ENCODE results near the gene COQ8B.
A peak's percentile ranks its signal among the peaks of the same experiment; 100 is the strongest.

COQ8B gene

DNA sequence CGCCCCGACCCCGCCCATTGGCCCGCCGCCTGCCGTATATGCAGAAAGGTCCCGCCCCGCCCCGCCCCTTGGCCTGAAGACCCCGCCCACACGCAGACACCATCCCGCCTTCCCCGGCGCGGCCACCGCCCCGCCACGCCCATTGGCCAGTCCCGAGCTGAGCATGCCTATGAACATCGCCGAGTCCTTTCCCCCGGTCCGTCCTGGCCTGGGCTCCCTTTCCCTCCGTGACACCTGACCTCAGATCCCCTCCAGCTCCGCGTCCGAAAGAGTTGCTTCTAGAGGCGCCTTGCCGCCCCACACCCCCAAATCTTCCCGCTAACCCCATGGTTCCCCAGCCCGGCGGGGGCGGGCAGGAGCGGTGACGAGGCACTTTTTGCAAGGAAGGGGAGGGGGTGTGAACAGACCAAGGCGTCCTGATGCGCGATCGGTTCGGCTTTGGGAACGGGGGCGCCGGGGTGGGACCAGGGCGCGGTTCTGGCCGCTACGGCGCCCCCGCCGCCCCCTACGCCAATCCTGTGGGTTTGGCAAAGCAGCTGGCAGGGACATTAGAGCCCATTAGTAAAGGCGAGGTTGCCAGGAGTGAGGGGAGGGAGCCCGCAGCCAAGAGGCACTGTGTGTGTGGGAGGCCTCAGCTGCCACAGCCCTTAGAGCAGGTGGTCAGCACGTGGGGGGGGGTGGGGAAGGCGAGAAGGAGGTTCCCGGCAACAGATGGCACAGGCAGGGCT lies 25.8 kb downstream of the COQ8B start:
- no peaks in the 10 kb centered on the region for H3K9me3 Mint-ChIP-seq
- TF ChIP-seq, protein P1, sequence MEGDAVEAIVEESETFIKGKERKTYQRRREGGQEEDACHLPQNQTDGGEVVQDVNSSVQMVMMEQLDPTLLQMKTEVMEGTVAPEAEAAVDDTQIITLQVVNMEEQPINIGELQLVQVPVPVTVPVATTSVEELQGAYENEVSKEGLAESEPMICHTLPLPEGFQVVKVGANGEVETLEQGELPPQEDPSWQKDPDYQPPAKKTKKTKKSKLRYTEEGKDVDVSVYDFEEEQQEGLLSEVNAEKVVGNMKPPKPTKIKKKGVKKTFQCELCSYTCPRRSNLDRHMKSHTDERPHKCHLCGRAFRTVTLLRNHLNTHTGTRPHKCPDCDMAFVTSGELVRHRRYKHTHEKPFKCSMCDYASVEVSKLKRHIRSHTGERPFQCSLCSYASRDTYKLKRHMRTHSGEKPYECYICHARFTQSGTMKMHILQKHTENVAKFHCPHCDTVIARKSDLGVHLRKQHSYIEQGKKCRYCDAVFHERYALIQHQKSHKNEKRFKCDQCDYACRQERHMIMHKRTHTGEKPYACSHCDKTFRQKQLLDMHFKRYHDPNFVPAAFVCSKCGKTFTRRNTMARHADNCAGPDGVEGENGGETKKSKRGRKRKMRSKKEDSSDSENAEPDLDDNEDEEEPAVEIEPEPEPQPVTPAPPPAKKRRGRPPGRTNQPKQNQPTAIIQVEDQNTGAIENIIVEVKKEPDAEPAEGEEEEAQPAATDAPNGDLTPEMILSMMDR (IDR thresholded peaks at IDR 0.05; ENCODE audit: unreplicated experiment in 3 of 3), result no peak
- H3K27me3 Mint-ChIP-seq (ENCODE audit: low read depth), result no peaks in the 10 kb centered on the region
- peak overlapping the region; percentile 96 to 98 (median 97) for H3K27ac Mint-ChIP-seq
- H3K4me1 Mint-ChIP-seq, result peaks cover 26% of the 10 kb centered on the region
- H3K4me3 Mint-ChIP-seq, result peak overlapping the region; percentile 84 to 93 (median 85)
- H3K36me3 Mint-ChIP-seq (ENCODE audit: low read depth), result peaks cover 14% of the 10 kb centered on the region

DNA sequence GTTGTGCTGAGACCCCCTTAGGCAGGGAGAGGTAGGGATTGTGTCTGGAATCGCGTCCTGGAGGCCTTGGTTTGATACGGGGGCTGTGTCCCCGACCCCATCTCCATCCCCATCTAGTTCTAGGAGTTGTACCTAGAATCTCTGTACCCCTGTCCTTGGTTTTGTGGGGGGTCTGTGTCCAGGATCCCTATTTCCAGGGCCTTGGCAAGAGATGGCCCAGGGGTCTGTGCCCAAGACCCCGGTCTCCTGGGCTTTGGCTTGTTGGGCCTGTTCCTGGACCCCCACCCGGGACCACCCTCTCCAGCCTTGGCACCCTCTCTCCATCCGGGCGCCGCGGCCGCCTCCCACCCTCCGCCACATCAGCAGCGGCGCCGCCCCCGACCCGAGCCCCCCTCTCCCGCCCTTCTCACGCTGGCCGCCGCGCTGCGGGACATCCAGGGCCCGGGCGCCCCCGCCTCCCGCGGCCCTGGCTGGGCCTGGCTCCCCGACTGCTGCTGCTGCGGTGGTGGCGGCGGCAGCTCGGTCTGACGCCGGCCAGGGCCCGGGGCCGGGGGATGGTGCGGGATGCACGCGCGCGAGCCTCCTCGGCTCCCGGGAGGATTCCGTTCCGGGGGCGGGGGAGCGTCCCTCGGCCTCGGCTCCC lies 26.5 kb downstream of the COQ8B start, which contains the start of gene NUMBL:
Gene NUMBL, minus strand, starts transcription at position 602 of the 643 bp plus-strand sequence. Its CDS starts 168 bp downstream, at position 434.
- Mint-ChIP-seq H3K4me3 (peak within 1 kb of the TSS; percentile 84 to 93 (median 85)), H3K27me3 (ENCODE audit: low read depth) (no peaks in the 10 kb centered on the region), H3K9me3 (no peaks in the 10 kb centered on the region), H3K4me1 (peaks cover 33% of the 10 kb centered on the region), H3K36me3 (ENCODE audit: low read depth) (peaks cover 21% of the 10 kb centered on the region), H3K27ac (peak within 1 kb of the TSS; percentile 96 to 98 (median 97))
- TF ChIP-seq, protein P1 (IDR thresholded peaks at IDR 0.05; ENCODE audit: unreplicated experiment in 3 of 3), result no peak

DNA sequence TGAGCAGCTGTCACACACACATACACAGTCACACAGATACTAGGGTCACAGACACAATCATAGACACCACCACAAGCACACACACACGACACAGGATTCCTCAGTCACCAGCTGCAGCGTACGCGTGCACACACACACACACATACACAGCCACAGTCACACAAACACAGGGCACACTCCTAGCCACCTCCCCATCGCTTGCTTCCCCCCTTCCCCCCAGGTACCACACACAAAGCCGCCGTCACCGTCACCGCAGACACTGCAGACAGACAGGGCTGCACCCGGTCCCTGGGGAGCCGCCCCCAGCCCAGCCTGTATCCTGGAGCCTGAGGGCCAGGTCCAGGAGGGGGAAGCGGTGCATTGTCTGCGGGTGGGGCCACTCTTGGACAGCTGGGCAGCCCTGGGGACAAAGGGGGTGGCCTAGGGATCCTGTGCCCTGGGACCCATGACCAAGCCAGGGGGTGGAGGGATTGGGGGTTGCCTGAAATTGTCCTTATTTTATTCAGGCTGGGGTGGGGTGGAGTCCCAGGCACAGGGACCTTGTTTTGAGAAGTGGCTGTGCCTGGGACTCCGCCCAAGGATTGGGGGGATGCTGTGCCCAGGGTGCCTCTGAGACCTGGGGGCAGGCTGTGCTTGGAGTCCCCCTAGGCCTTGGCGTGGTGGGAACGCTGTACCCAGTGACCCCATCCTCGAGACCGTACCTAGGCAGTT lies 27.2 kb downstream of the COQ8B start:
- peaks cover 33% of the 10 kb centered on the region for H3K4me1 Mint-ChIP-seq
- TF ChIP-seq, protein P1 (IDR thresholded peaks at IDR 0.05; ENCODE audit: unreplicated experiment in 3 of 3), result no peak
- H3K9me3 Mint-ChIP-seq, result no peaks in the 10 kb centered on the region
- peaks cover 24% of the 10 kb centered on the region for H3K36me3 Mint-ChIP-seq (ENCODE audit: low read depth)
- H3K27me3 Mint-ChIP-seq (ENCODE audit: low read depth), result no peaks in the 10 kb centered on the region
- H3K4me3 Mint-ChIP-seq, result no peak overlapping the region
- H3K27ac Mint-ChIP-seq, result no peak overlapping the region

DNA sequence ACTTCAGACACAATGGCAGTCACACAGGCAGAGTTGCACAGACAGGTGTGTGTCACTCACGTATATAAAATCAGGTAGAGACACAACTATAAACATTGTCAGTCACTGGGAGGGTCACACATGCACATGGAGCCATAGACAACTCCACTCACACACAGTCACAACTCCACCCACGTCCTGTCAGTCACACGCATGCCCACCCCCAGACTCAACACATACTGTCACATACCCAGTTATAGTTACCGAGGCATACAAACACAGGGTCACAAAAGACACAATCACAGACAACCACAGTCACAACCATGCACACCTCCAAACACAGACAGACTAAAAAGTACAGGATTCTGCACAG lies 27.7 kb downstream of the COQ8B start:
- no peaks in the 10 kb centered on the region for H3K9me3 Mint-ChIP-seq

DNA sequence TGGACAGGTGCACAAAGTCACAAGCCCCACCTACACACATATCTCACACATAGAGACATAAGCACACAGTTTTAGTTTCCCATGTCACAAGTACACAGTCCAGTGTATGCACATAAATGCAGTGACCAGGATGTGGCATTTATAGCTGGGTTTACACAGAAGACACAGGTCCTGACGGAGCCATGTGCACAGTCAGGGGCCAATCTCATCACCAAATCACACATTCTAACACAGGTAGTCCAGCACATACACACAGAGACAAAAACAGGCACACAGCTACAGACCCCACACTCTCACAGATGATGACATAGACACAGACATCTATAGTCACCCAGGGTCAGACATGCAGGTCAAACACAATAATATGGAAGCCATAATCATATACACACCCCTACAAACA lies 28.4 kb downstream of the COQ8B start:
- no peaks in the 10 kb centered on the region for H3K9me3 Mint-ChIP-seq
- H3K4me3 Mint-ChIP-seq, result no peak overlapping the region
- H3K36me3 Mint-ChIP-seq (ENCODE audit: low read depth), result peaks cover 19% of the 10 kb centered on the region
- no peaks in the 10 kb centered on the region for H3K27me3 Mint-ChIP-seq (ENCODE audit: low read depth)
- TF ChIP-seq, protein P1 (IDR thresholded peaks at IDR 0.05; ENCODE audit: unreplicated experiment in 3 of 3), result no peak
- peaks cover 30% of the 10 kb centered on the region for H3K4me1 Mint-ChIP-seq
- no peak overlapping the region for H3K27ac Mint-ChIP-seq

More for the DNA sequence above, 27.7 kb downstream of the COQ8B start:
- no peak overlapping the region for H3K4me3 Mint-ChIP-seq
- H3K27ac Mint-ChIP-seq, result no peak overlapping the region
- H3K4me1 Mint-ChIP-seq, result peaks cover 30% of the 10 kb centered on the region
- H3K36me3 Mint-ChIP-seq (ENCODE audit: low read depth), result peaks cover 19% of the 10 kb centered on the region
- TF ChIP-seq, protein P1 (IDR thresholded peaks at IDR 0.05; ENCODE audit: unreplicated experiment in 3 of 3), result no peak
- no peaks in the 10 kb centered on the region for H3K27me3 Mint-ChIP-seq (ENCODE audit: low read depth)

Data from nephron (organoid).